GM12891 (cell line): ENCODE results near the gene CRTC3.

ENCODE experiments used
- POLR2AphosphoS5 ChIP-seq: IDR thresholded peaks from 2 replicates; pipeline ENCODE4 v1.6.1; 2011; ENCODE audit warnings: low read depth, low read length, control low read depth
- SPI1 ChIP-seq: IDR thresholded peaks from 2 replicates; pipeline ENCODE4 v1.6.1; 2011; ENCODE audit warnings: low read depth, low read length, control low read depth

GRCh38 chr15:90623854-90624253, 94.1 kb downstream of the CRTC3 start:
- no peak for TF ChIP-seq POLR2AphosphoS5
- no peak for TF ChIP-seq SPI1
